CD4-positive, alpha-beta T cell (primary cell): ENCODE results near the gene KCNT2. TPM values are rescaled to one million over a fixed set of nuclear protein-coding genes. Genes with fewer than 3 reads are reported as not detected.

Experiments
- ATAC-seq: fragments of 200-7000 bp; cut with Tn5 transposase; one replicate; pipeline ENCODE4 v1.10.0; 2022; ENCODE audit warnings: mild to moderate bottlenecking; ENCODE audit not compliant: poor library complexity
- CTCF ChIA-PET: fragments of 350-600 bp; sonication (Branson Sonifier 250); formaldehyde crosslinking; loops from one replicate; lab custom pipeline; 2021; ENCODE audit warnings: antibody characterized with exemption, inconsistent platforms; lab: Charles Lee
- POLR2A ChIA-PET: fragments of 350-600 bp; sonication (Branson Sonifier 250); formaldehyde crosslinking; loops from one replicate; lab custom pipeline; 2021; ENCODE audit warnings: antibody characterized with exemption, inconsistent platforms; lab: Charles Lee
- DNase-seq, 14 experiments: peaks; one replicate each; pipeline ENCODE4 v3.0.0-alpha.2; 2013 to 2020; ENCODE audit warnings: mixed read lengths in 2 of 14
- H3K27ac ChIP-seq, 2 donors: one replicate each; pipeline versions ENCODE4 v1.5.1 to v1.7.0; 2013; ENCODE audit warnings: low read length in 2 of 2, low read depth in 1 of 2, mild to moderate bottlenecking in 1 of 2
- H3K27me3 ChIP-seq, 2 experiments: 1 replicate in 1 of 2; 2 replicates in 1 of 2; pipeline versions ENCODE4 v1.6.1 to v1.7.0; 2013; ENCODE audit warnings: low read length in 2 of 2, control low read depth in 1 of 2, mild to moderate bottlenecking in 1 of 2, moderate library complexity in 1 of 2; ENCODE audit not compliant: insufficient read depth in 2 of 2, control insufficient read depth in 1 of 2
- H3K36me3 ChIP-seq: one replicate; pipeline ENCODE4 v1.6.1; 2013; ENCODE audit warnings: low read length, control low read depth; ENCODE audit not compliant: insufficient read depth
- H3K4me1 ChIP-seq: one replicate; pipeline ENCODE4 v1.6.1; 2013; ENCODE audit warnings: low read length, control low read depth; ENCODE audit not compliant: insufficient read depth
- H3K4me3 ChIP-seq: one replicate; pipeline ENCODE4 v1.5.1; 2013; ENCODE audit warnings: mild to moderate bottlenecking, low read length, moderate library complexity
- H3K9me3 ChIP-seq, 2 experiments: 1 replicate in 1 of 2; 2 replicates in 1 of 2; pipeline versions ENCODE4 v1.6.1 to v1.7.0; 2013; ENCODE audit warnings: low read length in 2 of 2, mild to moderate bottlenecking in 2 of 2, control low read depth in 1 of 2, moderate library complexity in 1 of 2; ENCODE audit not compliant: control insufficient read depth in 1 of 2, insufficient read depth in 1 of 2
- H3K27ac Mint-ChIP-seq: one replicate; pipeline ENCODE4 v1.8.0; 2020; ENCODE audit warnings: mixed read lengths
- H3K27me3 Mint-ChIP-seq: one replicate; pipeline ENCODE4 v1.8.0; 2021; ENCODE audit warnings: mixed read lengths
- H3K36me3 Mint-ChIP-seq: one replicate; pipeline ENCODE4 v1.8.0; 2021; ENCODE audit warnings: low read depth, mixed read lengths
- H3K4me1 Mint-ChIP-seq: one replicate; pipeline ENCODE4 v1.8.0; 2021; ENCODE audit warnings: low read depth, mixed read lengths
- H3K4me3 Mint-ChIP-seq: one replicate; pipeline ENCODE4 v1.8.0; 2020; ENCODE audit warnings: mild to moderate bottlenecking, mixed read lengths
- H3K9me3 Mint-ChIP-seq: one replicate; pipeline ENCODE4 v1.8.0; 2020; ENCODE audit warnings: mixed read lengths
- CTCF ChIP-seq: fragments of 200-600 bp; IDR thresholded peaks from one replicate; pipeline ENCODE4 v1.8.0; 2022; ENCODE audit warnings: antibody characterized with exemption, mild to moderate bottlenecking
- intact Hi-C, 2 experiments: fragments of 100-400 bp; cut with DNase I in 1 of 2; cut with micrococcal nuclease in 1 of 2; formaldehyde crosslinking; loops; one replicate each; pipeline versions ENCODE4 v1.15.1 to v1.9.0; 2023 to 2025; cut with DNase I, micrococcal nuclease
- total RNA-seq, 174 experiments: library from RNA in 2 of 174; stranded (reverse) in 2 of 174; gene quantifications; one replicate each; pipeline ENCODE4 v1.2.3 and lab custom pipeline; 2021 to 2026

Gene KCNT2
- total RNA-seq, 2 experiments from 2014 or later, result not detected

DNA sequence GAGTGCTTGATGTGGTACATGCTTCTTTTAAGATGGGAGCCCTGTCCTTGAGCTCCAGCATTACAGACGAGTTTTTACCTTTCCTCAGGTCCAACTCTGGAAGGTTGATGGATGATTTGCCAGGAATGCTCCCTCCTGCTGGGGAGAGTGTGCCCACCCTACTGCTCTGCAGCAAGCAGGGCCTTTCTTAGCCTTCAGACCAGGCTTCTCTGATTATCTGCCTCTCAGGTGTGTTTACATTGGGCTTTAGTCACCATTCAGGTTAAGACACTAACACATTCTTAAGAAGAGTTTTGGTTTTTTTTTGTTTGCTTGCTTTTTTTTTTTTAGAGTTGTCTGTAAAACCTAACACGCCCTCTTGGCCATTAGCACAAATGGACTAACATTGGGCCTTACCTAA is 301.8 kb downstream of the KCNT2 start:
- intact Hi-C loops, result no loop called here

DNA sequence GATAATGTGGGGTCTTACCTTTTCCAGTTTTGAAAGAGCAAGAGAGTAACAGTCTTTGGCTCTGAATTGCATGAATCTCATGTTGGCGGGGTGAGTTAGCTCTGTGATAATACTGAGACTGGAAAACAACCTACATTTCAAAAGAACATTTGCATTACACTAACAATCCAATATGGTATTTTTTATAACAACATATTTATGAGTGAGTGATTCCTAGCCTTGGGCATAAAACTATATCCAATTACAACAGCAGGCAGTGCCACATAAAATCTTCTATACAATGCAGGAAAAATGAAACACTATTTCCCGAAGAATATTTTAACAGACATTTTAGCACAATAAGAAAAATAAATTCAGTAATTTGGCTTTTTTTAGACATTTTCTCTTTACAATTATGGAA is 303.0 kb downstream of the KCNT2 start:
- H3K27me3 Mint-ChIP-seq, result no peaks in the 10 kb centered on the region
- intact Hi-C loops, result no loop called here

More for the DNA sequence above, 301.8 kb downstream of the KCNT2 start:
- DNase-seq, result no peak
- Mint-ChIP-seq H3K9me3 (no peaks in the 10 kb centered on the region), H3K4me1 (no peaks in the 10 kb centered on the region), H3K36me3 (no peaks in the 10 kb centered on the region), H3K4me3 (no peak overlapping the region), H3K27ac (no peak overlapping the region), H3K27me3 (no peaks in the 10 kb centered on the region)
- ATAC-seq, result no peak
- Histone ChIP-seq H3K4me3 (no peak overlapping the region), H3K27me3 (no peaks in the 10 kb centered on the region), H3K9me3 (no peaks in the 10 kb centered on the region), H3K27ac (no peak overlapping the region), H3K4me1 (no peaks in the 10 kb centered on the region), H3K36me3 (no peaks in the 10 kb centered on the region)
- CTCF ChIA-PET, result no interaction called here
- TF ChIP-seq CTCF, result no peak
- POLR2A ChIA-PET, result no interaction called here

GRCh38 chr1:196302981-196303380 is 305.3 kb downstream of the KCNT2 start:
- Mint-ChIP-seq H3K36me3 (no peaks in the 10 kb centered on the region), H3K9me3 (no peaks in the 10 kb centered on the region), H3K27ac (no peak overlapping the region), H3K4me3 (no peak overlapping the region), H3K4me1 (no peaks in the 10 kb centered on the region), H3K27me3 (no peaks in the 10 kb centered on the region)
- intact Hi-C loops, result no loop called here
- ChIA-PET POLR2A (no interaction called here), CTCF (no interaction called here)
- TF ChIP-seq CTCF, result no peak
- Histone ChIP-seq H3K27me3 (no peaks in the 10 kb centered on the region), H3K27ac (no peak overlapping the region), H3K4me3 (no peak overlapping the region), H3K36me3 (no peaks in the 10 kb centered on the region), H3K9me3 (no peaks in the 10 kb centered on the region), H3K4me1 (no peaks in the 10 kb centered on the region)
- ATAC-seq, result no peak
- no peak for DNase-seq

More for the DNA sequence above, 303.0 kb downstream of the KCNT2 start:
- Mint-ChIP-seq H3K27ac (no peak overlapping the region), H3K4me1 (no peaks in the 10 kb centered on the region), H3K36me3 (no peaks in the 10 kb centered on the region), H3K9me3 (no peaks in the 10 kb centered on the region), H3K4me3 (no peak overlapping the region)
- TF ChIP-seq CTCF, result no peak
- Histone ChIP-seq H3K4me1 (no peaks in the 10 kb centered on the region), H3K27me3 (no peaks in the 10 kb centered on the region), H3K27ac (no peak overlapping the region), H3K36me3 (no peaks in the 10 kb centered on the region), H3K4me3 (no peak overlapping the region), H3K9me3 (no peaks in the 10 kb centered on the region)
- DNase-seq (no peak), ATAC-seq (no peak)
- ChIA-PET POLR2A (no interaction called here), CTCF (no interaction called here)
